ENCODE results near the gene MB.

DNA sequence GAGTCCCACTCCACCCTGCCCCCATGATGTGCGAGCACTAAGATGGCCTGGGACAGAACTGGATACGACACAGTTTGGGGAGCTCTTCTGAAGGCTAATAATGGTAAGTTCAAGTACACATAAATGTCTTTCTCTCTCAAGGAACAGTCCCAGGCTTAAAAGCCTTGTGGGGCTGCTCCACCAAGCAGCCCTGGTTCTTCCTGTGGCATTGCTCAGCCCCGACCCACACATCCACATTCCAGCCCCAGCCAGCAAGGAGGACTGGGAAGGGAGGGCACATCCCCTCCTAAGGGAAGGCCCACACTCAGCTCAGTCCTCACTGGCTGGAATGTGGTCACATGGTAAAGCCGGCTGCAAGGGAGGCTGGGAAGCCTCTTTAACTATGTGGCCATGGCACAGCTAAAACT lies 13.3 kb upstream of the MB start:
- TF ChIP-seq, protein P1, sequence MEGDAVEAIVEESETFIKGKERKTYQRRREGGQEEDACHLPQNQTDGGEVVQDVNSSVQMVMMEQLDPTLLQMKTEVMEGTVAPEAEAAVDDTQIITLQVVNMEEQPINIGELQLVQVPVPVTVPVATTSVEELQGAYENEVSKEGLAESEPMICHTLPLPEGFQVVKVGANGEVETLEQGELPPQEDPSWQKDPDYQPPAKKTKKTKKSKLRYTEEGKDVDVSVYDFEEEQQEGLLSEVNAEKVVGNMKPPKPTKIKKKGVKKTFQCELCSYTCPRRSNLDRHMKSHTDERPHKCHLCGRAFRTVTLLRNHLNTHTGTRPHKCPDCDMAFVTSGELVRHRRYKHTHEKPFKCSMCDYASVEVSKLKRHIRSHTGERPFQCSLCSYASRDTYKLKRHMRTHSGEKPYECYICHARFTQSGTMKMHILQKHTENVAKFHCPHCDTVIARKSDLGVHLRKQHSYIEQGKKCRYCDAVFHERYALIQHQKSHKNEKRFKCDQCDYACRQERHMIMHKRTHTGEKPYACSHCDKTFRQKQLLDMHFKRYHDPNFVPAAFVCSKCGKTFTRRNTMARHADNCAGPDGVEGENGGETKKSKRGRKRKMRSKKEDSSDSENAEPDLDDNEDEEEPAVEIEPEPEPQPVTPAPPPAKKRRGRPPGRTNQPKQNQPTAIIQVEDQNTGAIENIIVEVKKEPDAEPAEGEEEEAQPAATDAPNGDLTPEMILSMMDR (IDR thresholded peaks at IDR 0.05) = no peak
- no peak for TF ChIP-seq POLR2A (IDR thresholded peaks at IDR 0.05)

Measured in testis (tissue), 2 donors.